ENCODE data around the gene AMOTL2. TPM values are rescaled to one million over a fixed set of nuclear protein-coding genes. Genes with fewer than 3 reads are reported as not detected.

Gene AMOTL2
- total and polyA plus RNA-seq, 9 of the 15 experiments (the other 6 are each of a cell fraction or from before 2014, with no cell fraction given): 0.12 to 0.31 TPM; not detected in 7

- Histone ChIP-seq H3K36me3 (ENCODE audit: control insufficient read depth, insufficient read depth, low read length) (no peaks in the 10 kb centered on the region), H3K9me3 (replicated peaks; ENCODE audit: control insufficient read depth, insufficient read depth, low read depth, low read length) (no peaks in the 10 kb centered on the region), H2AFZ (ENCODE audit: low read depth, low read length) (no peak overlapping the region), H3K27me3 (ENCODE audit: control insufficient read depth in 2 of 2, insufficient read depth in 2 of 2, low read length in 2 of 2) (peaks cover 0 to 21% of the 10 kb centered on the region in 2 experiments; a peak in 2 of 5 replicates), H3K9me1 (ENCODE audit: control insufficient read depth, insufficient read depth, low read length) (peaks cover 2% of the 10 kb centered on the region), H3K4me3 (no peak overlapping the region), H3K9ac (ENCODE audit: insufficient read depth in 1 of 2, low read depth in 2 of 2, low read length in 2 of 2) (no peak overlapping the region), H3K27ac (ENCODE audit: extremely low read depth, low read depth, low read length) (no peak overlapping the region), H3K4me2 (ENCODE audit: insufficient read depth, low read length) (no peak overlapping the region), H3K79me2 (ENCODE audit: control insufficient read depth, insufficient read depth, low read length) (no peaks in the 10 kb centered on the region), H4K20me1 (replicated peaks; ENCODE audit: control insufficient read depth, insufficient read depth, low read length) (no peaks in the 10 kb centered on the region), H3K4me1 (replicated peaks in 1 of 2; ENCODE audit: control insufficient read depth in 2 of 2, insufficient read depth in 2 of 2, low read length in 2 of 2) (no peaks in the 10 kb centered on the region)
- WGBS (ENCODE audit: insufficient coverage, low coverage, missing lambda C conversion rate): 0% methylated on average over 1 of the region's 1 CpG
- ATAC-seq (no peak), FAIRE-seq (no peak), DNase-seq (ENCODE audit: extremely low read depth in 1 of 4, low spot score in 3 of 4) (no peak)
- BruUV-seq (replicated peaks): no TSS peak
- intact Hi-C loops (cut with micrococcal nuclease): no loop called here
- no peak for TF ChIP-seq CSDE1 (IDR thresholded peaks at IDR 0.05)
- TF ChIP-seq COPS2 (conservative IDR thresholded peaks at IDR 0.05): no peak
- no peak for TF ChIP-seq MTA2 (IDR thresholded peaks at IDR 0.05; ENCODE audit: low read depth)
- no peak for TF ChIP-seq GABPB2 (CRISPR knock-in tag; conservative IDR thresholded peaks at IDR 0.05)
- TF ChIP-seq RBM25 (IDR thresholded peaks at IDR 0.05; ENCODE audit: low read depth, low read length, severe bottlenecking): no peak
- no peak for TF ChIP-seq ZNF586 (CRISPR knock-in tag; conservative IDR thresholded peaks at IDR 0.05)
- TF ChIP-seq EWSR1 (IDR thresholded peaks at IDR 0.05; ENCODE audit: borderline replicate concordance, low read depth, partially characterized antibody): no peak
- TF ChIP-seq POLR2AphosphoS5 (IDR thresholded peaks at IDR 0.05; ENCODE audit: control insufficient read depth, insufficient read depth, low read depth, low read length): no peak
- TF ChIP-seq SMARCA5 (IDR thresholded peaks at IDR 0.05): no peak
- no peak for TF ChIP-seq HMG20B (CRISPR knock-in tag; IDR thresholded peaks at IDR 0.05)
- TF ChIP-seq EGR1 (conservative IDR thresholded peaks at IDR 0.05): no peak
- no peak for TF ChIP-seq MCM5 (IDR thresholded peaks at IDR 0.05; ENCODE audit: low read depth)
- CTCF ChIA-PET (ENCODE audit: low intra/inter-chr PET ratio): no interaction called here
- POLR2A ChIA-PET: interaction anchor here (0.6 kb wide), 1 partner anchor 818 kb away, joined by 6 read pairs; no protein-coding TSS in a partner anchor
- in situ Hi-C loops (cut with MboI): no loop called here
Observed at GRCh38 chr3:134388292-134388691, 14.0 kb upstream of the AMOTL2 start.

Measured in K562 (cell line).